ENCODE measurements around the gene NAV3.

The NAV3 gene

DNA sequence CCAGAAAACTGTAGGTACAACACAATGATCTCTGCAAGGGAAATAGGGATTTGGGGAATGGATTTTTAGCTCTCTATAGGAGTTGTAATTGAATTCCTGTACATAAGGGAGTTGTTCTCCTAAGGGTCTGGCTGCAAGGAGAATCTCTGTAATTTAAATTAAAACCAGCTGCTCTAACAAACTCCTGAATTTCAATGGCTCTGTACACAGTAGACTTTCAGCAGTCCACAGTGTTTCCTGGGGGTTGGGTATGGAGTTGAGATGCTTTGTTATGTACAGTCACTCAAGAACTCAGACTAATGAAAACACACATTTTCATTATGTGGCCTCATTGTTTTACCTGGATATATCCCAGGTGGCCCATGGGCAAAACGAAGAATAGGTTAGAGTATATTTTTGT, 93.2 kb downstream of the NAV3 start:
- no peak for DNase-seq (ENCODE audit: low read depth in 4 of 4, low spot score in 1 of 4)

DNA sequence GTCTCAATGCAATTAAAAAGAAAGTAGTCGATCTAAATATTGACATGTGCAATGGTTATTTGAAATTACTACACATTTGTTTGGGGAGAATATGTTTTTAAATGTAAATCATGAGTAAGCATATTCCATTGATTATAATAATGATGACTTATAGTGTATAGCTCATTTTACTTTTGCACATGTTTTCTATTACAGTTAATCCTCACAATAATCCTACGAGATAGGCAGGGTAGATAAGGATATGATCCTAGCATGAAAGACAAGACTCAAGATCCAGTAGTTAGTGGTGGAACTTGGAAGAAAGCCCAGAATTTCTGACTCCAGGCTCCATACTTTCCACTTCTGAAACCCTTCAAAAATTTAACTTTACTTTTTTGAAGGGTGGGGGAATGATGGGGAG, 94.0 kb downstream of the NAV3 start:
- no peak for DNase-seq (ENCODE audit: low read depth in 4 of 4, low spot score in 1 of 4)

DNA sequence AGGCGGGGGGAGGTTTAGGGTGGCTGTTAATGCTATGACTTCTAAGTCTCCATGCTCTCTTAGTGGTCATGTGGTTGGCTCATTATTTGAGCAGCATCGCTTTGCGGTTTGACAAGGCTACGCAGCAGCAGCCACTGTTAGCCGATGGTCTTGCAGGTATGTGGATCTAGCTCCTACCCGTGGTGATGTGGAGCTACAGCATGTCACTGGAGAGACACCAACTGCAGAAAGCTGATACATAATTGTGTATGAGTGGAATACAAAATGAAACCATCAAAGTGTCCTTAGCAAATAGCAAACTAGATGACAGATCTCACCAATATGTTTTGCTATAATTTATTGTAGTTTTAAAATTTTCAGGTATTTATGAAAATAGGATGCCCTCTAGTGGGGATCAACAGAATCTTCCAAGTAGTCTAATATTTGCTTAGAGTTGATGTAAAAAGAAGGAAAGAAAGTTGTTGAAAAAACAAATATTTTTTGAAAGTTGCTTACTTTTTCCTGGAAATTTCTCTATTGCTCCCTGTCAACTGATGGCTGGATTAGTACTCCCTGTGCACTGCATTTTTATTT, 94.9 kb downstream of the NAV3 start:
- no peak for DNase-seq (ENCODE audit: low read depth in 4 of 4, low spot score in 1 of 4)

GRCh38 chr12:77928078-77928477, 97.4 kb downstream of the NAV3 start:
- DNase-seq (ENCODE audit: low read depth in 4 of 4, low spot score in 1 of 4): no peak

DNA sequence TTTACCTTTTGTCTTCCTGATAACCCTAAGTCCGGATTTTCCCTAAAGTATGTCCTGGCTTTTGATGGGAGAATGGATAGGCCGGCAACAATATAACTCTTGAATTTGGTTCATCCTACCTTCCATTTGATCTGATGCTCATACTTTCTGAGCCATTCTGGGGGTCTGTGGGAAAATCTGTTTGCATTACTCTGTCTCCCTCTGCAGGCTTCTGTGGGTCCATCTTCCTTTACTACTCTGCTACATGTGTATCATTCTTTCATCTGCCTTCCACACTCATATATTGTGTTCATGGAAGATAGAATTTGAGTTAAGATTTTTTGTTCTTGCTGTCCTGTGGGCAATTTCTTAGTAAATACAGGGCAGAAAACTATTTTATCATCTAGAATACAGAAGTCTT, 101.5 kb downstream of the NAV3 start:
- no peak for DNase-seq (ENCODE audit: low read depth in 4 of 4, low spot score in 1 of 4)

GRCh38 chr12:77938301-77938700, 107.6 kb downstream of the NAV3 start:
- DNase-seq (ENCODE audit: low read depth in 4 of 4, low spot score in 1 of 4): no peak

DNA sequence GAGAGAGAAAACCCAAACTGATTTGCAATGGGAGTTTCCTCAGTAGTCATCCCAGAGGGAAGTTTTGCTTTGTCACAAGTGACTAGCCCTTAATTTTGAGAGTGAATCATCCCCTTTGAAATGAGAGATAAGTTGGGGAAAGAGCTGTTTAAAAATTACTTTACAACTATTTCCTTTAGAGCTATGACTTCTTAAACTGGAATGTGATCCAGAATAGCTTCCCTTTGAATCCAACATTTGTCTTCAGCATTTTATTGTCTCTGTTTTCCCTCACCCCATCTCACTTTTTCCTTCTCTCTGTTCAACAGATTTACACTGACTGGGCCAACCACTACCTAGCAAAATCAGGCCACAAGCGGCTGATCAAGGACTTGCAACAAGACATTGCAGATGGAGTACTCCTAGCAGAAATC, 109.3 kb downstream of the NAV3 start:
- DNase-seq (ENCODE audit: low read depth in 4 of 4, low spot score in 1 of 4): no peak

DNA sequence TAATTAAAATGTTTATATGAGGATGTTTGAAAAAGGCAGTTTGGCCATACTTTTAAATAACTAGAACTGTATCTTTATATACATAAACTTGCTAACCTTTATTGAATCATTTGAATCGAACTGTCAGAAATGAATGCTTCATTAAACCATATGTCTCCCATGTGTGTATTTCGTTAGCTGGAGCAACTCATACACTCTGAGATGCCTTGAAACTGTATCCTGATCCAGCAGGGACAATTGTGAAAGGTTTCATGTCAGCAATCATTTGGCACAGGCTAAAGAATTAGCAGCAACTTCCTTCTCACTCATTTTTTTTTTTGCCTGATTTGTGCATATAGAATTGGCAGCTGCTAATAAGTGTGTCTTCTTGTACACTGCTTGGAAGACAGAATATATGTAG, 109.9 kb downstream of the NAV3 start:
- DNase-seq (ENCODE audit: low read depth in 4 of 4, low spot score in 1 of 4): no peak

DNA sequence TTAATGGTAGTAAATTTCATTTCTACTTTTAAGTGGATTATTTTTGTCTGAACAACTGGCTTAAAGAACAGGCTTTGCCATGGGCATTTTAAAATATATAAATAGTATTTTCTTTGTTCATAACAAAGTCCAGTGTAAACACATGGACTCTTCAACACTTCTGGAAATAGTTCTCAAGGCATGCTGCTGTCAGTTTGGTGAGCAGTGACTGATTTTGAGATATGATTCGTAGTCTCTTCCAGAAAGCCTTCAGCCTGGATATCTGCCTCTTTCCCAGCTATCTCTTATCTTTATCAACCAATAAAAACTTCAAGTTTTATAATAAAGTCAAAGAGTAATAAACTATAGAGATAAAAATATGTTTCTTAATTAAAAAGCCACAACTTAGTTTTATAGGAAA, 110.7 kb downstream of the NAV3 start:
- no peak for DNase-seq (ENCODE audit: low read depth in 4 of 4, low spot score in 1 of 4)

DNA sequence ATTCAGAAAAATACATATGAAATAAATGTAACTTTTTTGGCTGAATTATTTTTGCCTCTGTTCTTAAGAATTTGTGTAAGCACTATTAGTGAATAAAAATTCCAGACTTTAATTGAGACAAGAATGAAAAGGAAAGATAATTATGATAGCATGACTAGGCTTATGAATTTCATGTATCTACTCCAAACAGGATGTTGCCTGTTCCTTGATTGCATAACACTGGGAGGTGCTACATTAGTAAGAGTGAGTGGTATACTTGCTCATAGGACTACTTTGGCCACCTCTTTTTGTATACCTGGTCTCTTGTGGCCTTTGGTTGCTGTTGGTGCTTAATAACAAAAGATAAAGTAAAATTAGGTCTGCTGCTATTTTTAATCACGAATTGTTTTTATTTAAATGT, 112.8 kb downstream of the NAV3 start:
- DNase-seq (ENCODE audit: low read depth in 4 of 4, low spot score in 1 of 4): no peak

- no peak for DNase-seq (ENCODE audit: low read depth in 4 of 4, low spot score in 1 of 4)
Observed at GRCh38 chr12:77946541-77947061, 115.9 kb downstream of the NAV3 start.

DNA sequence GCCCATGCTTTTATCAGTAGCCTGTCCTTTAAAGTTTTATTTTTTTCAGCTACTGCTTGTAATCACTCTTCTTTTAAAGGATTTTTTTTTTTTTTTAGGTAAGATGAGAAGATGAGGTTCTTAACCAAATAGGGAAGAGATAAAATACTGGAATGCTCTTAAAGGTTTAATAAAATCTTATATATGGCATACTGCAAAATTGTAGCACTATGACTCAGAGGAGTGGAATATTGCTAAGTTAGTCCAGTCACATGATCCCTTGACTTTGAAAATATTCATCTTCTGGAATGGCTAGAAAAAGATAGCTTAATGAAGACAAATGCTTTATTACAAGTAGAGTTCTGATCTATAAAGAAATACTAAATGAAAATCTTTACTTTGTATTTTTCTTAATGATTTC, 116.6 kb downstream of the NAV3 start:
- no peak for DNase-seq (ENCODE audit: low read depth in 4 of 4, low spot score in 1 of 4)

DNA sequence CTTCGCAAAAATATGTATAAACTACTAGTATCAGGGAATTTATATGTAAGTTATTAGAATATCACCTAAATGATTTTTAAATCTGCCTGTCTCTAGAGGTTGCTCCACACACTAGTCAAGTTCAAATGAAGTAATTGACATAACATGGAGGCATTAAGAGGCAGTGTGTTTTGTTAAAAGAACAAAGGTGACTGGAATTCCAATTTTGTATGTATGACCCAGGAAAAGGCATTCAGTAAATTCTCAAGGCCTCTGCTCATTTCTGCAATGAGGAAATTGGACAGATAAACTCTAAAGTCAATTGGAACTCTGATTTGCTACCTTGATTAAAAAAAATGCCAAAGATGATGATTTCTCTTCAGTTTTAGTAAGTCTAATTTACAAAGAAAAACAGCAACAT, 117.1 kb downstream of the NAV3 start:
- DNase-seq (ENCODE audit: low read depth in 4 of 4, low spot score in 1 of 4): no peak

DNA sequence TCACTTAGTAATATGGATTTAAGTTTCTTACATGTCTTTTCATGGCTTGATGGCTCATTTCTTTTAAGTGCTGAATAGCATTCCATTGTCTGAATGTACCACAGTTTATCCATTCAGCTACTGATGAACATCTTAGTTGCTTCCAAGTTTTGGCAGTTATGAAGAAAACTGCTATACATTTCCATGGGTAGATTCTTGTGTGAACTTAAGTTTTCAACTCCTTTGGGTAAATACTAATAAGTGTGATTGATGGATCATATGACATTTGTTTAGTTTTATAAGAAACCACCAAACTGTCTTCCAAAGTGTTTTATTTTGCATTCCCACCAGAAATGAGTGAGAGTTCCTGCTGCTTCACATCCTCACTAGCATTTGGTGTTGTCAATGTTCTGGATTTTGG, 119.2 kb downstream of the NAV3 start:
- no peak for DNase-seq (ENCODE audit: low read depth in 4 of 4, low spot score in 1 of 4)

DNA sequence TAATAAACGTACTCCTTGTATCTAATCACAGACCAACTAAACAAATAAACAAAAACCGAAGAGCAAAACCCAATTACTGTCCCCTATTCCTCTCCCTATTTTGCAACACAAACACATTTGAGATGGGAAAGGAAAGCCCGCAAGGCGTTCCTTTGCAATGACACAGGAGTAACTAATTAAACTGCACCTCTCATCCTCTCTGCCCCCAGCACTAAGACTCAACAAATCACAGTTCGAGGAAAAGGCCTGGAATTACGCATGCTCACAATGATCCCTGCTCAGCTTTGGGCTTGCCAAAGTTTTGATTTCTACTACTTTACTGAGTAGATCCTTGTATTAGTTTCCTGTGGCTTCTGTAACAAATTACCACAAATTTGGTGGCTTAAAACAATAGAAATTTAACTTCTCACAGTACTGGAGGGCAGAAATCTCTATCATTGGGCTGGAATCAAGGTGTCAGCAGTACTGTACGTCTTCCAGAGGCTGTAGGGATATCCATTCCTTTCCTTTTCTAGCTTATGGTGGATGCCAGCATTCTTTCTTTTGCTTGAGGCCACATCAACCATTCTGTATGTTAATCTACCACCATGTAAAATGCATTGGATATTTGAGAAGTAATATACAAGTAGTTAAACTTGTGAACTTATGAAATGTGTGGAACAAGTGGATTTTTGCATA, 123.0 kb downstream of the NAV3 start:
- no peak for DNase-seq (ENCODE audit: low read depth in 4 of 4, low spot score in 1 of 4)

DNA sequence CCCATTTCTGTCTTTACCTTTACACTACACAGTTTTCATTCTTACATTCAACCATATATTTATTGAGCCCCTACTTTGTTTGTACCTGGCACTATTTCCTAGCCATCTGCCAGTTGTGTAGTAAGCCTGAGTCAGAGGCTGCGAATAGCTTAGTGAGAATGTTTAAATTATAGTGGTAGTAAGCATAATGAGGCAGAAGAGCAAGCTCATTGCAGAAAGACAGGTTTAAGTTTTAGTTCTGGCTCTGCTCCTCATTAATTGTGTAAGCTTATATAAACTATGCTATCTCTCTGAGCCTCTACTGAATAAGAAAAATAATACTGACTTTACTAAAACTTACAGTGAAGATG, 123.5 kb downstream of the NAV3 start:
- no peak for DNase-seq (ENCODE audit: low read depth in 4 of 4, low spot score in 1 of 4)

DNA sequence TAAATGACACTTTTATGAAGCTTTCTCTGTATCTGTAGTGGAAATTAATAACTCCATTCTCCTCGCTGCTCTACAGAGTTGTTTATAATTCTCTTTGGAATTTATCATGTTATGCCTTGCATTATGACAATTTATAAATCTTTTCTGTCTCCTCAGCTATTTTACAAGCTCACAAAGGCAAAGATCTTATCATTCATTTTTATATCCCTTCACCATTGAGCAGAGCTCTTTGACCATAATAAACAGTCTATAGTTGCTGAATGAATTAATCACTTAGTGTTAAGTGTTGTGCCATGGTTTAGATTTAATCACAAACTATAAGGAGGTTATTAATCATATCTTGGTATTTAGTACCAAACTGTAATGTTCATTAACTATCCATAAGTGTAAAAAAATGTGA, 126.4 kb downstream of the NAV3 start:
- DNase-seq (ENCODE audit: low read depth in 4 of 4, low spot score in 1 of 4): no peak

- no peak for DNase-seq (ENCODE audit: low read depth in 4 of 4, low spot score in 1 of 4)
Observed at GRCh38 chr12:77963576-77964178, 133.0 kb downstream of the NAV3 start.

DNA sequence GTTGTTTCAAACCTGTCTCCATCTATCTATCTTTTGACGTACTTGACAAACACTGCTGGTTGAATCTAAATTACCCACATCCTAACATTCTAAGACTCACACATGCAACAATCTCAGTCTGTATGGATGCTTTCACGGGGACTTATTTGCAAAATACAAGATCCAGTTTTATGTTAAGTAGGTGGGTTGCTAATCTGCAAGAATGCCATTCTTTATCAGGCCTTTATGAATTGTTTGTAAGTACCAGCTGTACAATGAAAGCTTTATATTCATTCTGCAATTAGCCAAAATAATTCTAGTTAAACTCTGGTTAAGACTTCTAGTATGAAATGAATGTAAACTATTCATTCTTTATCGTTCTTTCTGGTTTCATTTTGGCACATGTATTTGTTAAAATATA, 135.1 kb downstream of the NAV3 start:
- no peak for DNase-seq (ENCODE audit: low read depth in 4 of 4, low spot score in 1 of 4)

DNA sequence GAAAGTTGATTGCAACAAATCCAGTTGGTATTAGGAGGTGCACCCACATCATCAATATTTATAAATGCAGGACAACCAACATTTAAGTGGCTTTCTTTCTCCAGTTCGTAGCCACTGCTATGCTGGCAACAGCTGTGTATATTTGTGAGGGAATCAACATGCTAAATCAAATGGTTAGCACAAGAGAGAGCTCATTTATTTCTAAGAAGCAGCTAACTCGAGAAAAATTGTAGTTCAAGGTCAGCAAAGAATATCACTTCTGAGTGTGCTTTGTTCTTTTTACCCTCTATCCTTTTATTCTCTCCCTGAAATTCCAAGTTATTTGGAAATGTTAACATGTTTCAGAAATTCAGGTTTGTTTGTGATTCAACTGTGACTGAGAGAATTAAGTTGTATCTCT, 137.3 kb downstream of the NAV3 start:
- no peak for DNase-seq (ENCODE audit: low read depth in 4 of 4, low spot score in 1 of 4)

- no peak for DNase-seq (ENCODE audit: low read depth in 4 of 4, low spot score in 1 of 4)
Observed at GRCh38 chr12:77968571-77968970, 137.9 kb downstream of the NAV3 start.

DNA sequence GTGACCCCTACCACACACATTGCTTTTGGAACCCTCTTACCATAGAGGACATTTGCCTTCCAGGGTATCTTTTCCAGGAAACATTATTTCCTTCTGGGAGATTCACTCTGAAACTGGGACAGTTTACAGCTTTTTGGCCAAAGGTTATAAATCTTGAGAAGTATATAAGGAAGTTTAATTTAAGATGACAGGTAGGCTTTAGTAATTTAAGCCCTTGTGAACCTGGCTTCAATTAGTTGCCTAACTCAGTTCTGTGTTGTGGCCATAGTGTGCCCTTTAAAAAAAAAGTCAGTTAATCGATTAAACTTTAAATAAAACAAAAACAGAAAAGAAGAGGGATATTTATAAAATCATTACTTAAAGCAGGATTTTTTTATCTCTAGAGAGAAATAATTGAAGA, 142.9 kb downstream of the NAV3 start:
- DNase-seq (ENCODE audit: low read depth in 4 of 4, low spot score in 1 of 4): no peak

DNA sequence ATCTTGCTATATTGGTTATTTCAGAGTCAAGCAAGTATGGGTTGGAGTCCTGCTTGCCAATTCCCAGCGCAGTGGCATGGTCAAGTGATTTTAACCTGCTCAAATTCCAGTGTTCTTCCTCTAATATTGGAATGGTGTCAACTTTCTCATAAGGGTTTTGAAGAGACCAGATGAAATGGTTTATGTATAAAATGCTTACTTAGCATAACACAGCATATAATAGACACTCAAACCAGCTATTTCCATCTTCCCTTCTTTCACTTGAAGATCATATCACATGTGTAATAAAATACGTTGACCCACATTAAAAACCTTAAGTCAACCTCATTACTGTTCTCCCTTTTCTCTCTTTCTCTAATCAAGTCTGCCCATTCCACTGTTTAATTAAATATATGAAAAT, 144.0 kb downstream of the NAV3 start:
- DNase-seq (ENCODE audit: low read depth in 4 of 4, low spot score in 1 of 4): no peak
